Ishikawa (cell line): Measurements from ENCODE around the gene SACS.

Experiments used
- CEBPB ChIP-seq: IDR thresholded peaks from 2 replicates; pipeline ENCODE4 v1.6.1; 2012
- CREB1 ChIP-seq: IDR thresholded peaks from 2 replicates; pipeline ENCODE4 v1.6.1; 2012; ENCODE audit warnings: low read depth
- EGR1 ChIP-seq: IDR thresholded peaks from 2 replicates; pipeline ENCODE4 v1.6.1; 2012
- EP300 ChIP-seq: IDR thresholded peaks from 2 replicates; pipeline ENCODE4 v1.6.1; 2012; ENCODE audit warnings: borderline replicate concordance
- FOXM1 ChIP-seq: IDR thresholded peaks from 2 replicates; pipeline ENCODE4 v1.6.1; 2012; ENCODE audit warnings: low read depth, borderline replicate concordance
- NFIC ChIP-seq: IDR thresholded peaks from 2 replicates; pipeline ENCODE4 v1.6.1; 2012
- RAD21 ChIP-seq: IDR thresholded peaks from 2 replicates; pipeline ENCODE4 v1.6.1; 2012; ENCODE audit warnings: low read depth
- REST ChIP-seq: IDR thresholded peaks from 2 replicates; pipeline ENCODE4 v1.6.1; 2012; ENCODE audit warnings: low read depth, mild to moderate bottlenecking
- TAF1 ChIP-seq: IDR thresholded peaks from 2 replicates; pipeline ENCODE4 v1.6.1; 2012; ENCODE audit warnings: low read depth, mild to moderate bottlenecking
- TCF12 ChIP-seq: IDR thresholded peaks from 2 replicates; pipeline ENCODE4 v1.6.1; 2012; ENCODE audit warnings: low read depth
- TEAD4 ChIP-seq: IDR thresholded peaks from 2 replicates; pipeline ENCODE4 v1.6.1; 2012
- YY1 ChIP-seq: IDR thresholded peaks from 2 replicates; pipeline ENCODE4 v1.6.1; 2012; ENCODE audit warnings: low read depth
- ZBTB7A ChIP-seq: IDR thresholded peaks from 2 replicates; pipeline ENCODE4 v1.6.1; 2012; ENCODE audit warnings: low read depth
- TF ChIP-seq, protein P1 (sequence below): IDR thresholded peaks from 2 replicates; pipeline ENCODE4 v1.6.1; 2012
- TF ChIP-seq, protein P2 (sequence below): IDR thresholded peaks from 2 replicates; pipeline ENCODE4 v1.6.1; 2012

The SACS gene

DNA sequence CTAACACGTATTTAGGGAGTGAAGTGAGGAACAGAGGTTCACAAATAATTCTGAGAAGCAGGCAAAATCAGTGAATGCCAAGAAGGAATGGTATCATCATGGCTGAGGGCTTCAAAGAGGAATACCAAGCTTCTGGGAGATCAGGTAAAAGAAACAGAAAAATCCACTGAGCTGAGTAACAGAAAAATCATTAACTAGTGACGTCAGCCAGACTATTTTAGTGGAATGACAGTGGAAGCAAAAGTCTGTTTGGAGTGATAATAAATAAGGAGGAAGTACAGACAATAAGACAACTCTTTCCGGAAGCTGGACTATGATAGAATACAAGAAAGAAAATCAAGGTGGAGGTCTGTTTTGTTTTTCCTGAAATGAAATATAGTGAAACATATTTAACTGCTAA is 83.5 kb downstream of the SACS start:
- TF ChIP-seq YY1 (no peak), ZBTB7A (no peak), EGR1 (no peak), TCF12 (no peak), TAF1 (no peak), TEAD4 (no peak), RAD21 (no peak), FOXM1 (no peak), REST (no peak), CEBPB (no peak), CREB1 (no peak), NFIC (no peak), EP300 (no peak)
- TF ChIP-seq, protein P1, sequence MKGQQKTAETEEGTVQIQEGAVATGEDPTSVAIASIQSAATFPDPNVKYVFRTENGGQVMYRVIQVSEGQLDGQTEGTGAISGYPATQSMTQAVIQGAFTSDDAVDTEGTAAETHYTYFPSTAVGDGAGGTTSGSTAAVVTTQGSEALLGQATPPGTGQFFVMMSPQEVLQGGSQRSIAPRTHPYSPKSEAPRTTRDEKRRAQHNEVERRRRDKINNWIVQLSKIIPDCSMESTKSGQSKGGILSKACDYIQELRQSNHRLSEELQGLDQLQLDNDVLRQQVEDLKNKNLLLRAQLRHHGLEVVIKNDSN: no peak
- TF ChIP-seq, protein P2, sequence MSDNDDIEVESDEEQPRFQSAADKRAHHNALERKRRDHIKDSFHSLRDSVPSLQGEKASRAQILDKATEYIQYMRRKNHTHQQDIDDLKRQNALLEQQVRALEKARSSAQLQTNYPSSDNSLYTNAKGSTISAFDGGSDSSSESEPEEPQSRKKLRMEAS: no peak

DNA sequence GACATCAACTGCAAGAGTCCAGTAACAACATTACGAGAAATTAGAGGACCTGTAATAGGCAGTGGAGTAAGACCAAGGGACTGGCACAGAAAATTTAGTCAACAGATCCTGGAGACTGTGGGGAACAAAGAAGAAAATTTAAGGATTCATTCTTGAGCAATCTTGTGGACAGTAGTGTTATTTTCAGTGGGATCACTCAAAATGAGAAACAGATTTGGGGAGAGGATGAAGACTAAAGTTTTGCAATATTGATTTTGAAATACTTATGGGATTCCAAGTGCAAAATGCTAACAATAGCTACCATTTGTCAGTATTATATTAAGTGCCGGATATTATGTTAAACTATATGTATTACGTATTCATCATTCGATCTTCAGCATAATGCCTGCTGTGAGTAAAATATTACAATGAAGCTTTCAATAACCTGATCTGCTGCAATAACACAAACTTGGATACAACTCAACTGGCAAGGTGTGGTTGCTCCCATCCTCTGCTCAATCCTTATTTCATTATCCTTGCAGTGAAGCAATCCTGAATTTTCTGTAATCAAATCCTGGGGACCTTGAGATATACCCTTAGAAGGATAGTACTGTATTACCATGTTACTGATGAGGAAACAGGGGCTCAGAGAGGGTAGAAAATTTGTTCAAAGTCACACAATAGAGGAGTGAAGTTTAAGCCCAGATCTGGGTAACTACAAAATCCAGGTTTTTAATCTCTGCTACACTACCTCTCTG is 84.2 kb downstream of the SACS start:
- TF ChIP-seq RAD21: no peak
- TF ChIP-seq TCF12: no peak
- TF ChIP-seq TEAD4: no peak
- no peak for TF ChIP-seq NFIC
- no peak for TF ChIP-seq EP300
- TF ChIP-seq CREB1: no peak
- no peak for TF ChIP-seq ZBTB7A
- TF ChIP-seq CEBPB: no peak
- TF ChIP-seq, protein P2: no peak
- TF ChIP-seq YY1: no peak
- TF ChIP-seq FOXM1: no peak
- TF ChIP-seq REST: no peak
- no peak for TF ChIP-seq EGR1
- TF ChIP-seq TAF1: no peak
- TF ChIP-seq, protein P1: no peak

DNA sequence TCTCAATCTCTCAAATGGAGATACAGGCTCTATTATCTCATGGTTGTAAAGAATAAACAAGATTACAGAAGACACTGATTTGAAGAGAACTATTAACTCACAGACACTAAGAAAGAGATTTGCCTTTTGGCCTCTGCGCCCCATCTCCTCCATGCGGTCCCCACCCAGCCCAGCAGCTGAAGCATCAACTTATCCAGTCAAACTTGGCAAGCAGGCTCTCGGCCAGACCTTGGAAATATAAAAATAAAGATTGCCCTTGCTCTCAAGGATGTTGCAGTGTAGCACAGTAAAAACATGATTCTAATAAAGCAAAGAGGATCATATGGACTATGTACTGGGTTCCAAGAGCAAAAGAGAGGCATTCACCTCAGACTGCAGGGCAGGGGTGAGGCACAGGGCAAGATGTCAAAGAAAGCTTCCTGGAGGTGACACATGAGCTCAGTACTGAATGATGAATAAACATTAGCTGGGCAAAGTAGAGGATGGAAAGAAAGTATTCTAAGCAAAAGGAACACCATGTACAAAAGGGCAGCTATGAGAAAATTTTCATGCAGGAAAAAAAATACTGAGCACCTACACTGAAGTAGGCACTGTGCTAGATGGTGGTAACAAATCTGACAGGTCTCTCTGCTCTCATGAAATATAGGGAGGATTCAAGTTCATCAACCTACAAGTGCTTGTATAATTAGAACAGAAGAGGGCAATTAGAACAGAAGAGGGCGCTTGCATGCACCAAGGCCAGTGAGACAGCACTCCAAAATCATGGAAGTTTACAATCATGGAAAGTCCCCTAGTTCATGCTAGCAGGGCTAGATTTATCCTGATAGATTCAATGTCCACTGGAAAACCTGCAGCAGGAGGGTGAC is 85.0 kb downstream of the SACS start:
- TF ChIP-seq RAD21 (no peak), NFIC (no peak), FOXM1 (no peak), EGR1 (no peak), YY1 (no peak), CREB1 (no peak), TAF1 (no peak), REST (no peak)
- TF ChIP-seq, protein P1: no peak
